ENCODE data around the gene MEF2C.

Gene MEF2C

DNA sequence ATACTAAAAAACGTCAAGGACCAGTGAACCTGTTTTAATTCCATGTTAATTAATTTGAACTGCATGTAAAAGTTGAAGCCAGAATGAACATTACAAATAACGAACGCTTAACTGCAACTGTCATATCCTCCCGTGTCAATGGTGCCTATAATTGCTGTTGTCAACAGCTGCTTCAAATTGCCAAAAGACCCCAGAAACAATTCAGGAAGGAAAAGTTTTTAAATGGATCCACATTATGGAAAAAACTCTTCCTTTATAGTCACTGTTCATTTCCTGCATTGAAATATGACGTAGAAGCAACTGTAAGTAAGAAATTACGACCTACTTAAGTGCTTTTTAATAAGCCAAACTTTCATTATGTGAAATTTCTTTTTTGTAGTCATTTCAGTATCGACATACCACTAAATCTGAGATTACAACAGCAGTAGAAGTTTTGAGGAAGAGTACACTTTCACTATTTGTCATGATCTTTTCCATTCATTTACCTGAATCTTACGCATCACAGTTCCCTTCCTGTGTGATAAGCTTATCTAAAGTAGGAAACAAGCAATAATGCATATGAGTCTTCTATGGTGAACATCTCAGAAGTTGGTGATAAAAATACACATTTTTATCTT is 37.8 kb downstream of the MEF2C start:
- Histone ChIP-seq H3K4me1 (peaks cover 0 to 72% (median 3%) of the 10 kb centered on the region in 4 donors), H3K4me3 (no peak overlapping the region), H3K9me3 (no peaks in the 10 kb centered on the region), H3K36me3 (no peaks in the 10 kb centered on the region), H3K27me3 (no peaks in the 10 kb centered on the region), H3K27ac (no peak overlapping the region)
- intact Hi-C loops (cut with DNase I; ENCODE audit: low total_unique reads), result no loop called here
- DNase-seq, result no peak
- TF ChIP-seq, protein P1, sequence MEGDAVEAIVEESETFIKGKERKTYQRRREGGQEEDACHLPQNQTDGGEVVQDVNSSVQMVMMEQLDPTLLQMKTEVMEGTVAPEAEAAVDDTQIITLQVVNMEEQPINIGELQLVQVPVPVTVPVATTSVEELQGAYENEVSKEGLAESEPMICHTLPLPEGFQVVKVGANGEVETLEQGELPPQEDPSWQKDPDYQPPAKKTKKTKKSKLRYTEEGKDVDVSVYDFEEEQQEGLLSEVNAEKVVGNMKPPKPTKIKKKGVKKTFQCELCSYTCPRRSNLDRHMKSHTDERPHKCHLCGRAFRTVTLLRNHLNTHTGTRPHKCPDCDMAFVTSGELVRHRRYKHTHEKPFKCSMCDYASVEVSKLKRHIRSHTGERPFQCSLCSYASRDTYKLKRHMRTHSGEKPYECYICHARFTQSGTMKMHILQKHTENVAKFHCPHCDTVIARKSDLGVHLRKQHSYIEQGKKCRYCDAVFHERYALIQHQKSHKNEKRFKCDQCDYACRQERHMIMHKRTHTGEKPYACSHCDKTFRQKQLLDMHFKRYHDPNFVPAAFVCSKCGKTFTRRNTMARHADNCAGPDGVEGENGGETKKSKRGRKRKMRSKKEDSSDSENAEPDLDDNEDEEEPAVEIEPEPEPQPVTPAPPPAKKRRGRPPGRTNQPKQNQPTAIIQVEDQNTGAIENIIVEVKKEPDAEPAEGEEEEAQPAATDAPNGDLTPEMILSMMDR (IDR thresholded peaks at IDR 0.05), result no peak

DNA sequence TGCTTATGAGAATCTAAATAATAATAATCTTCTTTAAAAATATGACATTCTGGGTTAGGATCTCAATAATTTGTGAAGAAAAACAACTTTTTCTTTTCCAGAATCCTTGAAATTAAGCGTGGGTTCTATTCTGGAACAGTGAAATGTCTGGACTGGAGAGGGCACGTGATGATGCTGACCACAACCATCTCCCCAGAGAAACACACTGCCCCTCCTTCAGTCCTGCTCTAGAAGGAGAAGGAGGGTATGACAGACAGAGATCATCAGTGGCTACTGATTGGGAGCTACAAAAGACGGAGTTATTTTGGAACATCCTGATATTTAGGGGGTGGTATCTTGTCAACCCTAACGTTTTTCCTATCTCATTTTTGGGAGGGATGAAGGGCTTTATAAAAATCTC is 40.2 kb downstream of the MEF2C start:
- H3K27ac ChIP-seq, result no peak overlapping the region
- no peaks in the 10 kb centered on the region for H3K36me3 ChIP-seq
- H3K27me3 ChIP-seq, result no peaks in the 10 kb centered on the region
- intact Hi-C loops (cut with DNase I; ENCODE audit: low total_unique reads), result no loop called here
- peaks cover 0 to 78% (median 3%) of the 10 kb centered on the region in 4 donors for H3K4me1 ChIP-seq
- H3K9me3 ChIP-seq, result no peaks in the 10 kb centered on the region
- TF ChIP-seq, protein P1 (IDR thresholded peaks at IDR 0.05), result no peak
- no peak for DNase-seq
- no peak overlapping the region for H3K4me3 ChIP-seq

GRCh38 chr5:88841212-88841611 is 41.8 kb downstream of the MEF2C start:
- TF ChIP-seq, protein P1 (IDR thresholded peaks at IDR 0.05), result no peak
- no peak overlapping the region for H3K4me3 ChIP-seq
- intact Hi-C loops (cut with DNase I; ENCODE audit: low total_unique reads), result no loop called here
- H3K27ac ChIP-seq, result peak overlapping the region in 1 of 2 donors; percentile 40
- H3K36me3 ChIP-seq, result no peaks in the 10 kb centered on the region
- H3K9me3 ChIP-seq, result no peaks in the 10 kb centered on the region
- peaks cover 0 to 75% (median 2%) of the 10 kb centered on the region in 4 donors for H3K4me1 ChIP-seq
- DNase-seq, result no peak
- no peaks in the 10 kb centered on the region for H3K27me3 ChIP-seq

DNA sequence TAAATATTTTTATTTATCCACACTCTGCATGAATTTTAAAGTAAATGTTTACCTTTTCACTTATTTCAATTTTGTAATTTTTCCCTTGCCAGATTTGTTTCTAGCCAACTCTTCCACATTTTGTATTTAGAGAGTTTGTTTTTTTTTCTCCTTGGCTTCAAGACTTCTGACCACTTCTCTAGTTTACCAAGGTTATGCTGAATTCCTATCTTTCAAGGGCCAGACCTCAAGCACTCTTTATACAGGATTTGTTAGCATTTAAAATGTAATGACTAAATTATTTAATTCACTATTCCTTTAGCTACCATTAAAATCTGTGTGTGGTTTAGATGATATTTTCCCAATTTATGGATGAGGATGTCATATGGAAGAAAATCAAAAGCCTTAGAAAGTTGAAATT is 42.5 kb downstream of the MEF2C start:
- H3K4me3 ChIP-seq, result no peak overlapping the region
- no peaks in the 10 kb centered on the region for H3K36me3 ChIP-seq
- no peaks in the 10 kb centered on the region for H3K27me3 ChIP-seq
- H3K27ac ChIP-seq, result peak overlapping the region in 1 of 2 donors; percentile 40
- TF ChIP-seq, protein P1 (IDR thresholded peaks at IDR 0.05), result no peak
- H3K4me1 ChIP-seq, result peaks cover 0 to 82% (median 2%) of the 10 kb centered on the region in 4 donors
- no peaks in the 10 kb centered on the region for H3K9me3 ChIP-seq
- intact Hi-C loops (cut with DNase I; ENCODE audit: low total_unique reads), result no loop called here
- no peak for DNase-seq

- no peak for DNase-seq
- H3K4me1 ChIP-seq, result peaks cover 0 to 84% (median 2%) of the 10 kb centered on the region in 4 donors
- no peaks in the 10 kb centered on the region for H3K36me3 ChIP-seq
- no peaks in the 10 kb centered on the region for H3K27me3 ChIP-seq
- no peak overlapping the region for H3K4me3 ChIP-seq
- no peaks in the 10 kb centered on the region for H3K9me3 ChIP-seq
- peak overlapping the region in 1 of 2 donors; percentile 83 for H3K27ac ChIP-seq
- intact Hi-C loops (cut with DNase I; ENCODE audit: low total_unique reads), result no loop called here
- TF ChIP-seq, protein P1 (IDR thresholded peaks at IDR 0.05), result no peak
Observed at GRCh38 chr5:88839238-88839637, 43.7 kb downstream of the MEF2C start.
